ENCODE measurements around the gene CCDC32. TPM values are rescaled to one million over a fixed set of nuclear protein-coding genes. Genes with fewer than 3 reads are reported as not detected.
A peak's percentile ranks its signal among the peaks of the same experiment; 100 is the strongest.
"Not testable (repeated sequence)": the region's sequence is repeated elsewhere in the genome, so short reads cannot be mapped to it uniquely, and the experiment has no call there.

CCDC32 gene
- total RNA-seq, 1 donor from 2014 or later = 24.8 TPM

DNA sequence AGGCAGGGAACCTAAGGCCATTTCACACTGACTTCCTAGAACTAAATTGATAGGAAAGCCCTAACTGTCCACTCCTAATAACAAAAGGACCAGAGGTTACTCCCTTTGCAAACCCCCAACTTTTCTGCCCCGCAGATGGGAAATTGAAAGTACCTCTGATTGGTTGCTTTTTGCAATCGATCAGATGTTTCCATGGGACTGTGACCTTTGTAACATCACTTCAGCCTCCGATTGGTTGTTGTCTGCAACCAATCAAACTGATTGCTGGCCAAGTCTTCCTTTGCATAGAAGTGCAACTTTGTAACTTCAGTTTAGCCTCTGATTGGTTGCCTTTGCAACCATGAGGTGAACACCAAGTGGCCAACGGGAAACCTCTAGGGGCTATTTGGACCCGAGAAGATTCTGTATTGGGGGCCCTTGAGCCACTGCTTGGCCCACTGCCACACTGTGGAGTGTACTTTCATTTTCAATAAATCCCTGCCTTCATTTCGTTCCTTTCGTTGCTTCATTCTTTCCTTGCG lies 17.9 kb upstream of the CCDC32 start:
- Histone ChIP-seq H3K4me1 (no peaks in the 10 kb centered on the region), H3K27ac (no peak overlapping the region), H3K27me3 (ENCODE audit: low read depth) (no peaks in the 10 kb centered on the region), H3K9me3 (no peaks in the 10 kb centered on the region), H3K36me3 (no peaks in the 10 kb centered on the region), H3K4me3 (peak overlapping the region; percentile 46)
- TF ChIP-seq, protein P1, sequence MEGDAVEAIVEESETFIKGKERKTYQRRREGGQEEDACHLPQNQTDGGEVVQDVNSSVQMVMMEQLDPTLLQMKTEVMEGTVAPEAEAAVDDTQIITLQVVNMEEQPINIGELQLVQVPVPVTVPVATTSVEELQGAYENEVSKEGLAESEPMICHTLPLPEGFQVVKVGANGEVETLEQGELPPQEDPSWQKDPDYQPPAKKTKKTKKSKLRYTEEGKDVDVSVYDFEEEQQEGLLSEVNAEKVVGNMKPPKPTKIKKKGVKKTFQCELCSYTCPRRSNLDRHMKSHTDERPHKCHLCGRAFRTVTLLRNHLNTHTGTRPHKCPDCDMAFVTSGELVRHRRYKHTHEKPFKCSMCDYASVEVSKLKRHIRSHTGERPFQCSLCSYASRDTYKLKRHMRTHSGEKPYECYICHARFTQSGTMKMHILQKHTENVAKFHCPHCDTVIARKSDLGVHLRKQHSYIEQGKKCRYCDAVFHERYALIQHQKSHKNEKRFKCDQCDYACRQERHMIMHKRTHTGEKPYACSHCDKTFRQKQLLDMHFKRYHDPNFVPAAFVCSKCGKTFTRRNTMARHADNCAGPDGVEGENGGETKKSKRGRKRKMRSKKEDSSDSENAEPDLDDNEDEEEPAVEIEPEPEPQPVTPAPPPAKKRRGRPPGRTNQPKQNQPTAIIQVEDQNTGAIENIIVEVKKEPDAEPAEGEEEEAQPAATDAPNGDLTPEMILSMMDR (IDR thresholded peaks at IDR 0.05) = no peak
- peak; percentile 77 to 85 for ATAC-seq
- no peak for DNase-seq
- intact Hi-C loops (cut with DNase I) = no loop called here

DNA sequence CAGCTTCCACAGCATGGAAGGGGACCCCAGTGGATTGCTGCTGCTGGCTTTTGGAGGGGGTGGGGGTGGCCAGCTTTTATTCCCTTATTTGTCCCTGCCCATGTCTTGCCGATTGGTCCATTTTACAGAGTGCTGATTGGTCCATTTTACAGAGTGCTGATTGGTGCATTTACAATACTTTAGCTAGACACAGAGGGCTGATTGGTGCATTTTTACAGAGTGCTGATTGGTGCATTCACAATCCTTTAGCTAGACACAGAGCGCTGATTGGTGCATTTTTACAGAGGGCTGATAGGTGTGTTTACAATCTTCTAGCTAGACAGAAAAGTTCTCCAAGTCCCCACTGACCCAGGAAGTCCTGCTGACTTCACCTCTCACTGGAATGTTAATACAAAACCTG lies 17.0 kb upstream of the CCDC32 start:
- ATAC-seq; H3K27me3 ChIP-seq (ENCODE audit: low read depth); intact Hi-C loops (cut with DNase I); H3K4me1 ChIP-seq; DNase-seq; H3K9me3 ChIP-seq; H3K36me3 ChIP-seq; H3K4me3 ChIP-seq; H3K27ac ChIP-seq: not testable (repeated sequence)

- Histone ChIP-seq H3K27me3 (ENCODE audit: low read depth) (no peaks in the 10 kb centered on the region), H3K4me3 (no peak overlapping the region), H3K4me1 (no peaks in the 10 kb centered on the region), H3K27ac (no peak overlapping the region), H3K9me3 (no peaks in the 10 kb centered on the region), H3K36me3 (peaks cover 10% of the 10 kb centered on the region)
- intact Hi-C loops (cut with DNase I) = no loop called here
- ATAC-seq (no peak), DNase-seq (no peak)
- TF ChIP-seq, protein P1 (IDR thresholded peaks at IDR 0.05) = no peak
These were observed 14.1 kb upstream of the CCDC32 start for GRCh38 chr15:40578892-40579291.

GRCh38 chr15:40576914-40577313 lies 12.1 kb upstream of the CCDC32 start:
- H3K27ac ChIP-seq; H3K4me1 ChIP-seq; ATAC-seq; intact Hi-C loops (cut with DNase I); H3K9me3 ChIP-seq; H3K4me3 ChIP-seq; H3K27me3 ChIP-seq (ENCODE audit: low read depth); DNase-seq: not testable (repeated sequence)
- peaks cover 29% of the 10 kb centered on the region for H3K36me3 ChIP-seq

- Histone ChIP-seq H3K27ac (no peak overlapping the region), H3K4me3 (no peak overlapping the region), H3K9me3 (no peaks in the 10 kb centered on the region), H3K27me3 (ENCODE audit: low read depth) (no peaks in the 10 kb centered on the region), H3K4me1 (peaks cover 8% of the 10 kb centered on the region), H3K36me3 (peaks cover 36% of the 10 kb centered on the region)
- DNase-seq = no peak
- ATAC-seq = no peak
- intact Hi-C loops (cut with DNase I) = no loop called here
- TF ChIP-seq, protein P1 (IDR thresholded peaks at IDR 0.05) = no peak
These were observed 10.3 kb upstream of the CCDC32 start for GRCh38 chr15:40575113-40575512.

DNA sequence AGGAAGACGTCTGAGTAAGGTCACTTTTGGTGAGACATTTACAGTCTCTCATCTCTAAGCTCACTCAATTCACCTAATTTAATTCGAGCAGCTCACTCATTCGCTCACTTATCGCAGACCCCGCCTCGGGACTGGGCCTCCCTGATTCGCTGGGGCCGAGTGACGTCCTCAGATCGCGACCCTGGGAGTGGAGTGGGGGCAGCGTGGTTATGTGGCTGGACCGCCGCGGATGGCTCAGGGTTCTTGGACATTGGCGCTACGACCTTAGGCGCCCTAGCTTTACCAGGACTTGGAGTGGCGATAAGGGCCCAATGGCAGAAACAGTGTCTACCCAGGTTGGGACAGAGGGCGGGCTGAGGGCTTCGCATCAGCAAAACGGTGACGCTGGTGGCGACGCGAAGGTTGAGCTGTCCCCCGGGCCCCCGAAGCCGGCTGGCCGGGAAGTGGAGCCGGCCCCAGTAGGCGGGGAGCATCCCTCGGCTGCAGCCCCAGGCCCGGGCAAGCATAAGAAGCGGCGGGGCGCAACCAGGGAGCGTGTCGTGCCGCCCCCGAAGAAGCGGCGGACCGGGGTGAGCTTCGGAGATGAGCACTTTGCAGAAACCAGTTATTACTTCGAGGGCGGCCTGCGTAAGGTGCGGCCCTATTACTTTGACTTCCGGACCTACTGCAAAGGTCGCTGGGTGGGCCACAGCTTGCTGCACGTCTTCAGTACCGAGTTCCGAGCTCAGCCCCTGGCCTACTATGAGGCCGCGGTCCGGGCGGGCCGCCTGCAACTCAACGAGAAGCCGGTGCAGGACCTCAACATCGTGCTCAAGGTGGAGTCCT lies 4.5 kb upstream of the CCDC32 start, which contains the start of gene RPUSD2:
RPUSD2 (plus strand) TSS at position 171 of the 825 bp plus-strand sequence; CDS start at position 210, 39 bp downstream.
- DNase-seq = peak; percentile 94
- TF ChIP-seq, protein P1 (IDR thresholded peaks at IDR 0.05) = no peak
- Histone ChIP-seq H3K4me3 (peak within 1 kb of the TSS; percentile 99), H3K9me3 (no peaks in the 10 kb centered on the region), H3K4me1 (peaks cover 19% of the 10 kb centered on the region), H3K27ac (peak within 1 kb of the TSS; percentile 90), H3K36me3 (peaks cover 31% of the 10 kb centered on the region), H3K27me3 (ENCODE audit: low read depth) (no peaks in the 10 kb centered on the region)
- intact Hi-C loops (cut with DNase I) = no loop called here
- peak; percentile 89 to 90 for ATAC-seq
